Measurements from ENCODE around the gene RAF1.

- TF ChIP-seq POLR2AphosphoS5 (IDR thresholded peaks at IDR 0.05; ENCODE audit: low read depth, low read length) (no peak), POLR2A (IDR thresholded peaks at IDR 0.05; ENCODE audit: low read depth, low read length) (no peak)
These were observed 107.6 kb downstream of the RAF1 start for GRCh38 chr3:12556314-12556689.
